Measurements from ENCODE around the gene PAM16.
A peak's percentile ranks its signal among the peaks of the same experiment; 100 is the strongest.

The PAM16 gene

GRCh38 chr16:4301177-4301576 is 49.9 kb downstream of the PAM16 start:
- ChIA-PET CTCF (interaction anchor here (1.4 to 7.2 kb wide), 3 partner anchors 9 to 47 kb away, joined by 4 to 53 read pairs (median 5); no protein-coding TSS in a partner anchor), POLR2A (no interaction called here)
- no peak for TF ChIP-seq CTCF (IDR thresholded peaks at IDR 0.05; ENCODE audit: control extremely low read depth, extremely low read depth, low read depth, missing control alignments)
- DNase-seq (ENCODE audit: extremely low spot score), result no peak

GRCh38 chr16:4298761-4299522 is 52.2 kb downstream of the PAM16 start:
- no peak for DNase-seq (ENCODE audit: extremely low spot score)
- no peak for TF ChIP-seq CTCF (IDR thresholded peaks at IDR 0.05; ENCODE audit: control extremely low read depth, extremely low read depth, low read depth, missing control alignments)
- CTCF ChIA-PET, result interaction anchor here (1.7 to 7.2 kb wide), 6 partner anchors 9 to 48 kb away, joined by 4 to 53 read pairs (median 8); partner anchors contain the start of gene TFAP4
- POLR2A ChIA-PET, result no interaction called here

GRCh38 chr16:4297480-4297879 is 53.6 kb downstream of the PAM16 start:
- no peak for TF ChIP-seq CTCF (IDR thresholded peaks at IDR 0.05; ENCODE audit: control extremely low read depth, extremely low read depth, low read depth, missing control alignments)
- peak; percentile 10 for DNase-seq (ENCODE audit: extremely low spot score)
- ChIA-PET CTCF (interaction anchor here (1.0 to 7.2 kb wide), 8 partner anchors 8 to 106 kb away, joined by 3 to 53 read pairs (median 6); partner anchors contain the start of gene TFAP4), POLR2A (no interaction called here)

- no peak for TF ChIP-seq CTCF (IDR thresholded peaks at IDR 0.05; ENCODE audit: control extremely low read depth, extremely low read depth, low read depth, missing control alignments)
- ChIA-PET POLR2A (no interaction called here), CTCF (interaction anchor here (7.2 kb wide), 1 partner anchor 15 kb away, joined by 53 read pairs; no protein-coding TSS in a partner anchor)
- DNase-seq (ENCODE audit: extremely low spot score), result no peak
Measured at GRCh38 chr16:4295581-4295980, 55.5 kb downstream of the PAM16 start.

GRCh38 chr16:4293822-4294457 is 57.2 kb downstream of the PAM16 start:
- DNase-seq (ENCODE audit: extremely low spot score), result peak; percentile 8
- no peak for TF ChIP-seq CTCF (IDR thresholded peaks at IDR 0.05; ENCODE audit: control extremely low read depth, extremely low read depth, low read depth, missing control alignments)
- POLR2A ChIA-PET, result no interaction called here
- CTCF ChIA-PET, result interaction anchor here (0.8 to 2.7 kb wide), 4 partner anchors 10 to 109 kb away, joined by 3 to 8 read pairs (median 4); no protein-coding TSS in a partner anchor

- POLR2A ChIA-PET, result no interaction called here
- no peak for TF ChIP-seq CTCF (IDR thresholded peaks at IDR 0.05; ENCODE audit: control extremely low read depth, extremely low read depth, low read depth, missing control alignments)
- CTCF ChIA-PET, result interaction anchor here (1.1 to 2.7 kb wide), 2 partner anchors 11 to 40 kb away, joined by 3 to 8 read pairs; no protein-coding TSS in a partner anchor
- no peak for DNase-seq (ENCODE audit: extremely low spot score)
Measured at GRCh38 chr16:4293181-4293716, 57.9 kb downstream of the PAM16 start.
